GM12878 (cell line): ENCODE data around the gene ARR3. TPM values are rescaled to one million over a fixed set of nuclear protein-coding genes. Genes with fewer than 3 reads are reported as not detected.

Source experiments
- BHLHE40 ChIP-seq, 2 experiments: fragments of 450-650 bp in 1 of 2; IDR thresholded peaks; 2 replicates each; pipeline ENCODE4 v1.6.1; 2011 to 2017; ENCODE audit warnings: low read depth in 2 of 2, borderline replicate concordance in 1 of 2, improper control_type of control experiment in 1 of 2, low read length in 1 of 2, mild to moderate bottlenecking in 1 of 2
- CHD2 ChIP-seq: IDR thresholded peaks from 2 replicates; pipeline ENCODE4 v1.6.1; 2011; ENCODE audit warnings: low read depth, low read length, improper control_type of control experiment, borderline replicate concordance
- CREB1 ChIP-seq: IDR thresholded peaks from 2 replicates; pipeline ENCODE4 v1.6.1; 2012; ENCODE audit warnings: low read depth, mild to moderate bottlenecking, inconsistent platforms
- EED ChIP-seq: sonication (generic); IDR thresholded peaks from 2 replicates; pipeline ENCODE4 v1.6.1; 2016; ENCODE audit warnings: antibody characterized with exemption, low read depth
- IKZF1 ChIP-seq: fragments of 450-650 bp; conservative IDR thresholded peaks from 2 replicates; pipeline ENCODE4 v1.6.1; 2017; ENCODE audit warnings: antibody characterized with exemption, mild to moderate bottlenecking
- NFYB ChIP-seq: IDR thresholded peaks from 2 replicates; pipeline ENCODE4 v1.6.1; 2011; ENCODE audit warnings: low read depth, mild to moderate bottlenecking, low read length, improper control_type of control experiment, moderate library complexity; ENCODE audit not compliant: insufficient read depth
- NKRF ChIP-seq: fragments of 450-650 bp; conservative IDR thresholded peaks from 2 replicates; pipeline ENCODE4 v1.6.1; 2017; ENCODE audit warnings: mild to moderate bottlenecking, moderate library complexity
- NRF1 ChIP-seq: conservative IDR thresholded peaks from 2 replicates; pipeline ENCODE4 v1.6.1; 2011; ENCODE audit warnings: mild to moderate bottlenecking, low read depth, low read length, improper control_type of control experiment
- PML ChIP-seq: IDR thresholded peaks from 2 replicates; pipeline ENCODE4 v1.6.1; 2012; ENCODE audit warnings: low read length, inconsistent platforms
- POLR2A ChIP-seq: IDR thresholded peaks from 2 replicates; pipeline ENCODE4 v1.6.1; 2011; ENCODE audit warnings: low read depth, mild to moderate bottlenecking, low read length
- POLR2AphosphoS5 ChIP-seq: IDR thresholded peaks from 2 replicates; pipeline ENCODE4 v1.6.1; 2011; ENCODE audit warnings: mild to moderate bottlenecking, low read length, inconsistent platforms
- SIN3A ChIP-seq: IDR thresholded peaks from 2 replicates; pipeline ENCODE4 v1.6.1; 2012; ENCODE audit warnings: low read depth, low read length, improper control_type of control experiment
- SP1 ChIP-seq: IDR thresholded peaks from one replicate; pipeline ENCODE4 v1.6.1; 2011; ENCODE audit warnings: low read depth, low read length
- TAF1 ChIP-seq: IDR thresholded peaks from 2 replicates; pipeline ENCODE4 v1.6.1; 2011; ENCODE audit warnings: mild to moderate bottlenecking, low read depth, low read length, borderline replicate concordance
- TCF12 ChIP-seq: IDR thresholded peaks from 2 replicates; pipeline ENCODE4 v1.6.1; 2011; ENCODE audit warnings: low read depth, mild to moderate bottlenecking, low read length
- ZBTB4 ChIP-seq: fragments of 450-650 bp; formaldehyde crosslinking; IDR thresholded peaks from 2 replicates; pipeline ENCODE4 v1.4.0; 2022; ENCODE audit warnings: mild to moderate bottlenecking, moderate library complexity
- ZBTB40 ChIP-seq: fragments of 450-650 bp; IDR thresholded peaks from 2 replicates; pipeline ENCODE4 v1.6.1; 2016; ENCODE audit warnings: mild to moderate bottlenecking, moderate library complexity, borderline replicate concordance
- polyA plus RNA-seq, 11 experiments: library from polyadenylated mRNA; depleted of rRNA in 4 of 11; unstranded in 6 of 11; stranded (reverse) in 5 of 11; fragments of >200 nt; fragmentation: Nextera tagmentation in 4 of 11; fragmentation: Illumina TruSeq in 1 of 11; extraction: Ambion mirVana in 4 of 11; extraction: Trizol in 1 of 11; gene quantifications; 1 replicate in 1 of 11; 2 replicates in 10 of 11; pipeline versions ENCODE4 v1.2.1 to v1.2.3, GENCODE V29; 2011 to 2016; ENCODE audit warnings: inconsistent platforms in 2 of 11, missing spikeins in 2 of 11, low read depth in 1 of 11
- total RNA-seq, 4 experiments: library from RNA; depleted of rRNA in 3 of 4; stranded (reverse); fragments of >200 nt in 3 of 4; fragmentation: Illumina TruSeq in 1 of 4; extraction: Trizol in 1 of 4; gene quantifications; 2 replicates each; pipeline versions ENCODE4 v1.2.1 to v1.2.3, GENCODE V29; 2013 to 2021

The ARR3 gene
- total and polyA plus RNA-seq, 10 of the 15 experiments (the other 5 are each of a cell fraction or from before 2014, with no cell fraction given) = not detected

GRCh38 chrX:70289793-70290770 is 21.9 kb downstream of the ARR3 start, which contains the start of the genes KIF4A and PDZD11 (continued):
- TF ChIP-seq NKRF = peak; percentile 99
- peak; percentile 57; the same call in 1 of the 2 replicates for TF ChIP-seq TAF1
- TF ChIP-seq PML = peak; percentile 75; the same call in 1 of the 2 replicates
- TF ChIP-seq SP1 = peak; percentile 22
- peak; percentile 54; the same call in 1 of the 2 replicates for TF ChIP-seq CREB1
- TF ChIP-seq SIN3A = peak; percentile 98
- TF ChIP-seq POLR2AphosphoS5 = peak; percentile 80
- TF ChIP-seq NFYB = peak; percentile 79
- peak; percentile 36; the same call in 1 of the 2 replicates for TF ChIP-seq IKZF1
- peak; percentile 91 for TF ChIP-seq POLR2A
- TF ChIP-seq NRF1 = peak; percentile 71
- TF ChIP-seq CHD2 = 0 out of 2 replicates have a peak, but pooled peaks have one; percentile 15
- no peak for TF ChIP-seq EED
- 0 out of 2 replicates have a peak, but pooled peaks have one; percentile 7 for TF ChIP-seq TCF12
- peak; percentile 78 for TF ChIP-seq ZBTB40
- TF ChIP-seq ZBTB4 (CRISPR knock-in tag) = no peak
- TF ChIP-seq BHLHE40 (IDR thresholded peaks at IDR 0.05; ENCODE audit: borderline replicate concordance in 1 of 2, low read depth in 2 of 2, low read length in 1 of 2) = 0 out of 4 replicates have a peak, but pooled peaks of 1 of the 2 experiments have one; percentile 6
